DND-41 (cell line): Measurements from ENCODE around the gene MATN3.

Experiments
- CTCF ChIP-seq: IDR thresholded peaks from 2 replicates; pipeline ENCODE4 v1.5.1; 2012; ENCODE audit warnings: borderline replicate concordance, low read length, moderate library complexity, mild to moderate bottlenecking; ENCODE audit not compliant: poor library complexity, severe bottlenecking; ENCODE audit errors: extremely low read depth
- EZH2 ChIP-seq: IDR thresholded peaks from 3 replicates; pipeline ENCODE4 v1.6.1; 2012; ENCODE audit warnings: borderline replicate concordance, low read depth, mild to moderate bottlenecking, moderate library complexity, low read length, inconsistent platforms; ENCODE audit not compliant: severe bottlenecking

GRCh38 chr2:19942199-19942598, 70.3 kb downstream of the MATN3 start:
- TF ChIP-seq CTCF (no peak), EZH2 (no peak)
